Mucosa of descending colon (tissue), 3 donors: ENCODE data around the gene CTNNA3. TPM values are rescaled to one million over a fixed set of nuclear protein-coding genes. Genes with fewer than 3 reads are reported as not detected.

Experiments
- ATAC-seq: fragments of 200-7000 bp; cut with Tn5 transposase; one replicate; pipeline ENCODE4 v1.9.1; 2020; ENCODE audit warnings: mild to moderate bottlenecking, moderate library complexity
- DNase-seq, 3 donors: peaks; one replicate each; pipeline ENCODE4 v3.0.0-alpha.2; 2020
- H3K36me3 ChIP-seq: fragments of 200-600 bp; one replicate; pipeline ENCODE4 v1.8.0; 2021; ENCODE audit warnings: low read depth, mild to moderate bottlenecking
- H3K4me1 ChIP-seq: fragments of 200-600 bp; one replicate; pipeline ENCODE4 v1.8.0; 2021; ENCODE audit warnings: low read depth, mild to moderate bottlenecking
- H3K4me3 ChIP-seq: fragments of 200-600 bp; one replicate; pipeline ENCODE4 v1.8.0; 2021; ENCODE audit warnings: mild to moderate bottlenecking
- H3K9me3 ChIP-seq: fragments of 200-600 bp; one replicate; pipeline ENCODE4 v1.8.0; 2021; ENCODE audit warnings: mild to moderate bottlenecking
- CTCF ChIP-seq: fragments of 200-600 bp; IDR thresholded peaks from one replicate; pipeline ENCODE4 v1.8.0; 2022; ENCODE audit warnings: antibody characterized with exemption, mild to moderate bottlenecking
- intact Hi-C, 2 donors: fragments of 100-400 bp; cut with DNase I in 1 of 2; cut with micrococcal nuclease in 1 of 2; formaldehyde crosslinking; loops; one replicate each; pipeline versions ENCODE4 v1.11.0 to v1.11.1; 2022; cut with DNase I, micrococcal nuclease
- total RNA-seq, 3 donors: library from RNA; stranded (reverse); fragmentation: NEBNext Ultra II Directional in 2 of 3; extraction: Animal tissue kit (Norgen Biotek cat#: 25700) in 2 of 3; gene quantifications; one replicate each; pipeline versions ENCODE4 v1.2.1 to v1.2.4, GENCODE V29; 2021 to 2023
- donor health status: DM: no; HTN: no; CAD: no; lungs with moderate emphysema.
- donor health status: DM: no; HTN: no; CAD: no.
- donor health status: DM: no; HTN: yes; CAD: no.

CTNNA3 gene
- total RNA-seq, 3 donors from 2014 or later = 0.52 to 7.5 (median 0.70) TPM

- intact Hi-C loops = no loop called here
- ATAC-seq (no peak), DNase-seq (no peak)
- Histone ChIP-seq H3K9me3 (no peaks in the 10 kb centered on the region), H3K4me1 (peaks cover 4% of the 10 kb centered on the region), H3K4me3 (no peak overlapping the region), H3K36me3 (no peaks in the 10 kb centered on the region)
- TF ChIP-seq CTCF = no peak
These were observed 771.2 kb downstream of the CTNNA3 start for GRCh38 chr10:66924674-66925345.

- Histone ChIP-seq H3K9me3 (no peaks in the 10 kb centered on the region), H3K4me1 (no peaks in the 10 kb centered on the region), H3K36me3 (no peaks in the 10 kb centered on the region), H3K4me3 (no peak overlapping the region)
- intact Hi-C loops = no loop called here
- TF ChIP-seq CTCF = no peak
- DNase-seq (no peak), ATAC-seq (peak; percentile 72)
These were observed 776.7 kb downstream of the CTNNA3 start for GRCh38 chr10:66919248-66919647.

- Histone ChIP-seq H3K4me1 (no peaks in the 10 kb centered on the region), H3K36me3 (no peaks in the 10 kb centered on the region), H3K4me3 (no peak overlapping the region), H3K9me3 (no peaks in the 10 kb centered on the region)
- no peak for DNase-seq
- ATAC-seq = no peak
- TF ChIP-seq CTCF = no peak
- intact Hi-C loops = no loop called here
These were observed 778.9 kb downstream of the CTNNA3 start for GRCh38 chr10:66917104-66917503.

DNA sequence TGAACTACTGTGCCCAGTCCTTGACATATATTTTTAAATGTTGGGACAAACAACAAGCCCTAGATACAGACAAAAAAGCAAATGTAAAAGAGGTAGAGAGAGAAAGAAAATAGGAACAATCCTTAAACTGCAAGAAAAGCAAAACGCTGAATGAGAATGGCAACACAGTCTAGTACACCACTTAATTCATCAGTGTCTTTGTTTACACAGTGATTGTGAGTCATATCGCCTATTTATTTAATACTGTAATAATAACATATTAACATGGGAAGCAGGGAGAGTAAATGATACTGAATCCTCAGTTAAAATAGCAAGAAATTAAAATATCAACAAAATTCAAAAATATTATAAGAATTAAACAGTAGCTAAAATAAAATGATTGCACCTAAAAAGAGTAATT, 780.0 kb downstream of the CTNNA3 start:
- ATAC-seq = no peak
- TF ChIP-seq CTCF = no peak
- Histone ChIP-seq H3K9me3 (no peaks in the 10 kb centered on the region), H3K4me3 (no peak overlapping the region), H3K4me1 (no peaks in the 10 kb centered on the region), H3K36me3 (no peaks in the 10 kb centered on the region)
- no peak for DNase-seq
- intact Hi-C loops = no loop called here

- Histone ChIP-seq H3K4me3 (no peak overlapping the region), H3K9me3 (no peaks in the 10 kb centered on the region), H3K4me1 (no peaks in the 10 kb centered on the region), H3K36me3 (no peaks in the 10 kb centered on the region)
- ATAC-seq = no peak
- intact Hi-C loops = no loop called here
- TF ChIP-seq CTCF = no peak
- no peak for DNase-seq
These were observed 785.3 kb downstream of the CTNNA3 start for GRCh38 chr10:66910671-66911070.

GRCh38 chr10:66892871-66893270, 803.1 kb downstream of the CTNNA3 start:
- Histone ChIP-seq H3K36me3 (no peaks in the 10 kb centered on the region), H3K9me3 (peaks cover under 1% of the 10 kb centered on the region), H3K4me1 (no peaks in the 10 kb centered on the region), H3K4me3 (no peak overlapping the region)
- no peak for TF ChIP-seq CTCF
- ATAC-seq (no peak), DNase-seq (no peak)
- intact Hi-C loops = no loop called here
